GM13976 (cell line): ENCODE results near the gene ZNF426.
"Not testable (repeated sequence)": the region's sequence is repeated elsewhere in the genome, so short reads cannot be mapped to it uniquely, and the experiment has no call there.

Experiments used
- DNase-seq: peaks from one replicate; pipeline ENCODE4 v3.0.0; 2012; ENCODE audit warnings: low spot score
- CTCF ChIP-seq: IDR thresholded peaks from 2 replicates; pipeline ENCODE4 v1.5.1; 2012; ENCODE audit warnings: borderline replicate concordance, mild to moderate bottlenecking; ENCODE audit not compliant: insufficient read depth; ENCODE audit errors: extremely low read depth, missing control alignments, control extremely low read depth
- in situ Hi-C: fragments of 300-500 bp; cut with MboI; formaldehyde crosslinking; loops from one replicate; pipeline ENCODE4 v1.12.0; 2022; ENCODE audit warnings: low sequenced_read_pairs, mixed read lengths, inconsistent platforms; ENCODE audit not compliant: unreplicated experiment

The ZNF426 gene

GRCh38 chr19:9566729-9567128 is 28.3 kb upstream of the ZNF426 start:
- in situ Hi-C loops, result no loop called here

GRCh38 chr19:9565900-9566705 is 27.7 kb upstream of the ZNF426 start:
- no peak for DNase-seq
- no peak for TF ChIP-seq CTCF
- in situ Hi-C loops, result no loop called here

More at GRCh38 chr19:9566729-9567128, 28.3 kb upstream of the ZNF426 start:
- no peak for DNase-seq
- TF ChIP-seq CTCF, result no peak

- no peak for TF ChIP-seq CTCF
- DNase-seq, result no peak
- in situ Hi-C loops, result no loop called here
Observed at GRCh38 chr19:9552536-9553274, 14.3 kb upstream of the ZNF426 start.

- no peak for TF ChIP-seq CTCF
- DNase-seq, result no peak
- in situ Hi-C loops, result no loop called here
Observed at GRCh38 chr19:9547870-9548269, 9.4 kb upstream of the ZNF426 start.

- DNase-seq, in situ Hi-C loops: not testable (repeated sequence)
Observed at GRCh38 chr19:9541281-9541680, 2.8 kb upstream of the ZNF426 start.

- in situ Hi-C loops, DNase-seq: not testable (repeated sequence)
Observed at GRCh38 chr19:9539921-9540320, 1.5 kb upstream of the ZNF426 start.

GRCh38 chr19:9539201-9539600 is 756 bp upstream of the ZNF426 start:
- in situ Hi-C loops, DNase-seq: not testable (repeated sequence)

- in situ Hi-C loops, result no loop called here
Observed at GRCh38 chr19:9535934-9536333, 2.5 kb downstream of the ZNF426 start.

More at GRCh38 chr19:9535934-9536333, 2.5 kb downstream of the ZNF426 start:
- no peak for TF ChIP-seq CTCF
- DNase-seq, result no peak
